GM18499 (cell line): ENCODE results near the gene SCGB1C1.
A peak's percentile ranks its signal among the peaks of the same experiment; 100 is the strongest.
"Not testable (repeated sequence)": the region's sequence is repeated elsewhere in the genome, so short reads cannot be mapped to it uniquely, and the experiment has no call there.

Experiments
- ATAC-seq: cut with Tn5 transposase; IDR thresholded peaks from one replicate; pipeline ENCODE4 v1.9.1; 2021; ENCODE audit warnings: moderate number of reproducible peaks; ENCODE audit not compliant: insufficient read depth, unreplicated experiment

Gene SCGB1C1

GRCh38 chr11:192674-193128 is at the start of gene SCGB1C1:
Gene SCGB1C1 (plus strand): TSS chr11:193078. CDS start chr11:193100, 22 bp downstream.
- not testable (repeated sequence) for ATAC-seq

- not testable (repeated sequence) for ATAC-seq
Observed at GRCh38 chr11:180242-180641, 12.6 kb upstream of the SCGB1C1 start.

DNA sequence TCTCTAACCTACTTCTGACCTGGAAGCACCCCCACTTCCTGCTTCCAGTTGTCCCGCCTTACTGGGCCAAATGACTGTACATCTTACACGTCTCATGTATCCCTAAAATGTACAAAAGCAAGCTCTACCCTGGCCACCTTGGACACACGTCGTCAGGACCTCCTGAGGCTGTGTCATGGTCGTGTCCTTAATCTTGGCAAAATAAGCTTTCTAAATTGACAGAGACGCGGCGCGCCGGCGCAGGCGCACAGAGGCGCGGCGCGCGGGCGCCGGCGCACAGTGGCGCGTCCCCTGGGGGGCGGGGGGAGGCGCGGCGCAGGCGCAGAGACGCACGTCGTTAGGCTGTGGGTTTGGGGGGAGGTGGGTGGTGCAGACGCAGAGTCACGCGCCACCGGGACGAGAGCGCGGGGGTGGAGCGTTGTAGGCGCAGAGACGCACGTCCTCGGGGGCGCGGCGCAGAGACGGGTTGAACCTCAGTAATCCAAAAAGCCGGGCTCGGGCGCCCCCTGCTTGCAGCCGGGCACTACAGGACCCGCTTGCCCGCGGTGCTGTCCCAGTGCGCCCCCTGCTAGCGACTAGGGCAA is 3.6 kb upstream of the SCGB1C1 start:
- ATAC-seq, result not testable (repeated sequence)

DNA sequence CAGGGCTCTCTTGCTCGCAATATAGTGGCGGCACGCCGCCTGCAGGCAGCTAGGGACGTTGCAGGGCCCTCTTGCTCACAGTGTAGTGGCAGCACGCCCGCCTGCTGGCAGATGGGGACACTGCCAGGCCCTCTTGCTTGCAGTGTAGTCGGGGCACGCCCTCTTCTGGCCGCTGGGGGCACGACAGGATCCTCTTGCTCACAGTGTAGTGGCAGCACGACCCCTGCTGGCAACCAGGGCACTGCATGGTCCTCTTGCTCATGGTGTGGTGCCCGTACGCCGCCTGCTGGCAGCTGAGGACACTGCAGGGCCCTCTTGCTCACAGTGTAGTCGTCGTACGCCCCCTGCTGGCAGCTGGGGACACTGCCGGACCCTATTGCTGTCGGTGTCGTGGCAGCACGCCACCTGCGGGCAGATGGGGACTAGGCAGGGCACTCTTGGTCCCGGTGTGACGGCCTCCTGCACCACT is 3.0 kb upstream of the SCGB1C1 start:
- ATAC-seq, result peak; percentile 52

DNA sequence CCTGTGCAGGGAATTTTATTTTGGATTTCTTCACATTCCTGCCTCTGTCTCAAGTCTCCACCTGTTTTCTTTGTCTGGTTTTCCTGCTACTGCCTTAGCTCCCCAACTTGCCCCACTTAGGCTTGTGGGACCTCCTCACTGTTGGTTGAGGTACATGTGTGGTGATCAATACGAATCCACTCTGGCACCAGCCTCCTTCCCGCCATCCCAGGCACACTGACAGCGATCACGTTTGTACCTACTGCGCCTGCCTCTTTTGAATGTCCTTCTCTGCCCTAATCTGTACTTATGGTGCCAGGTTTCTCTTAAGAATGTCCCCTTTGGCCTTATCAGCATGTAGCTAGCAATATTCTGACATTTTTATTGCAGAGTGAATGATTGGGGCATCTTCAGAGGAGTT is 2.3 kb upstream of the SCGB1C1 start:
- not testable (repeated sequence) for ATAC-seq

DNA sequence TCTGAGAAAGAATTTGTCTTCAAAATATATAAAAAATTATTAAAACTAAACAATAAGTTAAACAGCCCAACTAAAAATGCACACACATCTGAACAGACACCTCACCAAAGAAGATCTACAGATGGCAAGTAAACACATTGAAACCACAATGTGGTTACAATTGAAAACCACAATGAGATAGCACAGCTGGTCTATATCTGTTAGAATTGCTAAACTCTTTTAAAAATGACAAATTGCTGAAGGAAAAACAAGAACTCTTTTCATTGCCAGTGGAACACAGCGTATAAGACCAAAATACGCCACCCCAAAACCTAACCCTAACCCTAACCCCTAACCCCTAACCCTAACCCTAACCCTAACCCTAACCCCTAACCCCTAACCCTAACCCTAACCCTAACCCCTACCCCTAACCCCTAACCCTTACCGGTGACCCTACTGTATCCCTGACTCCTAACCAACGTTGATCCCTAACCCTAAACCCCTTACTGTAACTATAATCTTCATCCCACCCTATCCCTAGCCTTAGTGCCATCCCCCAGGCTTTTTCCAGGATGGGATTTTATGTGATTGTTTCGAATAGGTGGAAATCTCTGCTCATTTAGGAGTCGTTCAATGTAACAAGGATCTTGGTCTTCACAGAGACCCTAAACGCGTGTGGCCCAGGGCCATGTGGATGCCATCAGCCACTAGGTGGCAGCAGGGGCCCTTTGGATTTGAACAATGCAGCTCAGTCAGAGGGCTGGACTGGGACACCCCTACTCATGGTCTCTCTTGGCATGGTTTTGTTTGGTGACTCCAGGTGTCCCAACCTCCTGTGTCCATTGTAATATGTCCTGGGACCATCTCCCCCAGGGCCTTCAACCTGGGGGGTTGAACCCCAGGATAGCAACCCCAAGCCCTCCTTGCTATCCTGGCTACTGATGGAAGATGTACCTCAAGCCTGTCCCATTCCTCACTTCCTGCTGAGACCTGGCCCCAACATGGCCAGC is 1.1 kb upstream of the SCGB1C1 start:
- not testable (repeated sequence) for ATAC-seq

GRCh38 chr11:193481-193880 is 603 bp downstream of the SCGB1C1 start:
- not testable (repeated sequence) for ATAC-seq

GRCh38 chr11:196786-197731 is 4.2 kb downstream of the SCGB1C1 start:
- no peak for ATAC-seq

DNA sequence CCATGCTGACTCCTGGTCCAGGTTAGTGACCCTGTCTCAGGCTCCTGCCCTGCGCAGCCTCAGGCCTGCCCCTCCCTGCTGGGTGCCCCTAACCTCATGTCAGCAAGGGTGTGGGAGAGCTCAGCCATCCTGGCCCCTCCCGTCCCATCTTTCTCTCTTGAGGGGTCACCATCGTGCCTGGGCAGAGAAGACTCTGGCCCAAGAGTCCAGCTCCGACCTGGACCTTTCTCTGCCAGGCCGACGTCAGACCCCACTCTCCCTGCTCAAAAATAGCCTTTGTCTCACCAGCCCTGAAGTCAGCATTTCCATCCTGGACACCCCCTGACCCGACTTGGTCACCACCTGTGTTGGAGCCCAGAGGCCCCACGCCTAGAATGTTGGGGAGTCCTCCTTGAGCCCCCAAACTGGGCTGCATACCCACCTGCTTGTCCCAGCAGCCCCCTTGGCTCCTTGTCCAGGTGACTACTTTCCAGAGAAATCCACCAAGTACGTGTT is 4.9 kb downstream of the SCGB1C1 start:
- no peak for ATAC-seq

GRCh38 chr11:198236-198806 is 5.4 kb downstream of the SCGB1C1 start:
- ATAC-seq, result no peak

GRCh38 chr11:199004-199581 is 6.2 kb downstream of the SCGB1C1 start:
- no peak for ATAC-seq

DNA sequence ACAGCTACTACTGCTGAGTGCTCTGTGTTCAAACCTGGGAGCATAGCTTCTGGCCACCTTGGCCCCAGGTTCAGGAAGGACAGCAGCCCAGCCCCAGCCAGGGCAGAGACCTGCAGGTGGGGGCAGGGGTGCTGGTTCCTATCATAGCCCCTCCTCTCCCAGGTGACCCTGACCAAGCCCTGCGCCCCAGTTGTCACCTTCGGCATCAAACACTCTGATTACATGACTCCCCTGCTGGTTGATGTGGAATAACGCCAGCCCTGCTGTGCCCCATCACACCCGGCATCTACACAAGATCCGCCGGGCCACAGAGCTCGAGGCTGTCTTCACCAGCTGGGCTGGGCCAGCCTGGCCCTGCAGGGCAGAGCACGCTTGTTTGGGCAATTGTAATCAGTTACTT is 6.9 kb downstream of the SCGB1C1 start:
- no peak for ATAC-seq

DNA sequence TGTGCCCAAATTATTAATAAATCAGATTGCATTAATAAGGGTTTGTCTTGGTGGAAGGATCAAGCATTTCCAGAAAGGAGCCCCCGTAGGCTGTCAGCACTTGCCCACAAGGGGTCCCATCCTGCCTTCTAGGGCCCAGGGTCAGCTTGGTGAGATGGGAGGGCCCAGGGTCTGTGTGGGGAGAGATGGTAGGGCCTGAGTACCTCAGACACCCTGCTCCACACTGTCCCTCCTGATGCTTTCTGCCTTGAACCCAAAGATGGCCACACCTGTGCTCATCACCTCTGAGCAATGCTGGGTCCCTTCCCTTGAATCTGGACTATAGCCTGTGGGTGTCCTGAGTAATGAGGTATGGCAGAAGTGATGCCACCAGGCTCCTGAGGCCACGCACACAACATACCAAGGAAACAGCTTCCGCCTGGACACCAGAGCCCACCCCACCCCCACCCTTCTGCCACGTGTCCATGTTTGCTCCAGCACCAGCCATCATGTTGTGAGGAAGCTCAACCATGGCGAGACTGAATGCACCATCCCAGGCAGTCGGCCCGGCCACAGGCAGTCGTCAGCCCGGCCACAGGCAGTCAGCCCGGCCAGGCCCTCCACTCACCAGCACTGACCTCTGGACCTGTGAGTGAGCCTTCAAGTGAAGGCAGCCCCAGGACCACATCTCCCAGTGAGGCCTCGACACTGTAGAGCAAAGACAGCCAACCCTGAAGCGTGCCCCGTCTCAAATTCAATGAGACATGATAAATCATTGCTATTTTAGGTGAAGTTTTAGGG is 7.5 kb downstream of the SCGB1C1 start:
- ATAC-seq, result no peak

DNA sequence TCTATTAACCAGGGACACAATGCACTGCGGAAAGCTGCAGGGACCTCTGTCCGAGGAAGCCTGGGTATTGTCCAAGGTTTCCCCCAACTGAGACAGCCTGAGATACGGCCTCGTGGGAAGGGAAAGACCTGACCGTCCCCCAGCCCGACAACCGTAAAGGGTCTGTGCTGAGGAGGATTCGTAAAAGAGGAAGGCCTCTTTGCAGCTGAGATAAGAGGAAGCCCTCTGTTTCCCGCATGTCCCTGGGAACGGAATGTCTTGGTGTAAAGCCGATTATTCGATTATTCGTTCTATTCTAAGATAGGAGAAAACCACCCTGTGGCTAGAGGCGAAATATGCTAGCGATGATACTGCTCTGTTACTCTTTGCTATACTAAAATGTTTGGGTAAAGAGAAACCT is 9.1 kb downstream of the SCGB1C1 start:
- no peak for ATAC-seq

GRCh38 chr11:202490-202889 is 9.6 kb downstream of the SCGB1C1 start:
- no peak for ATAC-seq

DNA sequence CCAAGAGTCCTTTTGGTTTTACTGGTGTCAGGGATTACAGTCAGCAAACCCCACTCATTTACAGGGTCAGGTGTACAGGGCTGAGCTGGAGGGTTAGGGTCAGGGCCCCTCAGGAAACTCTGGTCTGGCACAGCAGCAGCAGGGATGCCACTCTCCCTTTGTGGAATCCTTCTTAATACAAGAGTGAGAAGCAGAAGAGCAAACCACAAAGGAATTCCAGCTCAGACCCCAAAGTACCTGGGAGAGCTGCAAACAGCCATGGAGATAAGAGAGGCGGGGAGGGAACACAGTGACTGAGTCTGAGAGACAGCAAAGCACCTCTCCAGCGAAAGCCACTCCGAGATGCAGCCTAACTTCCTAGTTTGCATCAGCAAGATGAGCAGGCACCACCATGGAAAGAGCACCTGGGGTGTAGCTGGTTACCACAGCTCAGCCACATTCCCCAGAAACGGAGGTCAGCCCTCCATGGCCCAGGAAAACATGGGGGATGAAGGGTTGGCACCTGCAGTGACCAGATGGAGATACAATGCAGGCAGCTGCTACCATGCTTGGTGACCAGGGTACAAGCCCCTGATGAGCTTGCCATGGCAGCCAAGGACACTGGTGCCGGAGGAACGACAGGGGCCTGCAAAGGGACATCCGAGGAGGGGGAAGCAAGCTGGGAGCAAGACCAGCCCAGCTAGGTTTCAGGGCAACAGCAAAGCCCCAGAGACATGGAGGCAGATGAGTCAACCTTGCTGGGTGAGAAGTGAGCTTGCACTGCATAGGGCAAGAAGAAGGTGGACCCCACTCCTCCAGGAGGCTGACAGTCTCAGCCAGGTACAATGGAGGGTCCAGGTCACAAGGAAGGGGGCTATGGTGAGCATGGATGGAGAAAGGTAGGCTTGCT is 10.4 kb downstream of the SCGB1C1 start:
- no peak for ATAC-seq

GRCh38 chr11:203945-204586 is 11.2 kb downstream of the SCGB1C1 start:
- no peak for ATAC-seq
